Testis (tissue), 3 donors: ENCODE measurements around the gene L3MBTL4. TPM values are rescaled to one million over a fixed set of nuclear protein-coding genes. Genes with fewer than 3 reads are reported as not detected.

Source experiments
- DNase-seq: peaks from one replicate; pipeline ENCODE4 v3.0.0-alpha.2; 2019
- H3K27ac ChIP-seq, 2 donors: fragments of 200-600 bp; sonication (generic); one replicate each; pipeline ENCODE4 v1.5.1; 2019
- H3K27me3 ChIP-seq: fragments of 200-600 bp; sonication (generic); one replicate; pipeline ENCODE4 v1.5.1; 2019
- H3K36me3 ChIP-seq: fragments of 200-600 bp; sonication (generic); one replicate; pipeline ENCODE4 v1.5.1; 2017; ENCODE audit warnings: low read depth; ENCODE audit errors: missing control alignments
- H3K4me1 ChIP-seq: fragments of 200-600 bp; sonication (generic); one replicate; pipeline ENCODE4 v1.5.1; 2019
- H3K4me3 ChIP-seq, 2 donors: fragments of 200-600 bp; sonication (generic); one replicate each; pipeline ENCODE4 v1.5.1; 2017 to 2019
- H3K9me3 ChIP-seq: fragments of 200-600 bp; sonication (generic); one replicate; pipeline ENCODE4 v1.5.1; 2017
- POLR2A ChIP-seq: fragments of 450-650 bp; IDR thresholded peaks from one replicate; pipeline ENCODE4 v1.6.1; 2017; ENCODE audit warnings: antibody characterized with exemption, mild to moderate bottlenecking, moderate library complexity
- WGBS, 2 donors: methylation state at CpG; one replicate each; pipeline ENCODE4 v1.1.5; 2018; 5-methylcytosine and 5-hydroxymethylcytosine counted together
- intact Hi-C: fragments of 100-400 bp; cut with DNase I; formaldehyde crosslinking; loops from one replicate; pipeline ENCODE4 v1.15.1; 2023; ENCODE audit warnings: low total_unique reads
- polyA plus RNA-seq: library from polyadenylated mRNA; stranded (reverse); fragments of 350-450 nt; fragmentation: Illumina TruSeq; extraction: RNeasy Lipid Tissue Mini Kit (QIAGEN cat#74804); gene quantifications from one replicate; pipeline ENCODE4 v1.2.3, GENCODE V29; 2014; ENCODE audit warnings: low read depth, low replicate concordance; ENCODE audit not compliant: insufficient read depth
- total RNA-seq, 2 donors: library from RNA; depleted of rRNA; stranded (reverse); fragments of >200 nt; gene quantifications; one replicate each; pipeline ENCODE4 v1.2.3, GENCODE V29; 2016
- TF ChIP-seq, protein P1 (sequence below), 3 experiments: fragments of 450-650 bp in 2 of 3; fragments of 200-600 bp in 1 of 3; sonication (generic) in 1 of 3; IDR thresholded peaks; one replicate each; pipeline ENCODE4 v1.5.1; 2016 to 2019; ENCODE audit warnings: antibody characterized with exemption in 3 of 3, mild to moderate bottlenecking in 2 of 3, moderate library complexity in 1 of 3

The L3MBTL4 gene
- total and polyA plus RNA-seq, 3 donors from 2014 or later: 26.6 to 50.9 (median 46.2) TPM

- Histone ChIP-seq H3K27me3 (no peaks in the 10 kb centered on the region), H3K9me3 (no peaks in the 10 kb centered on the region), H3K36me3 (no peaks in the 10 kb centered on the region), H3K27ac (no peak overlapping the region), H3K4me3 (no peak overlapping the region), H3K4me1 (no peaks in the 10 kb centered on the region)
- TF ChIP-seq POLR2A: no peak
- TF ChIP-seq, protein P1, sequence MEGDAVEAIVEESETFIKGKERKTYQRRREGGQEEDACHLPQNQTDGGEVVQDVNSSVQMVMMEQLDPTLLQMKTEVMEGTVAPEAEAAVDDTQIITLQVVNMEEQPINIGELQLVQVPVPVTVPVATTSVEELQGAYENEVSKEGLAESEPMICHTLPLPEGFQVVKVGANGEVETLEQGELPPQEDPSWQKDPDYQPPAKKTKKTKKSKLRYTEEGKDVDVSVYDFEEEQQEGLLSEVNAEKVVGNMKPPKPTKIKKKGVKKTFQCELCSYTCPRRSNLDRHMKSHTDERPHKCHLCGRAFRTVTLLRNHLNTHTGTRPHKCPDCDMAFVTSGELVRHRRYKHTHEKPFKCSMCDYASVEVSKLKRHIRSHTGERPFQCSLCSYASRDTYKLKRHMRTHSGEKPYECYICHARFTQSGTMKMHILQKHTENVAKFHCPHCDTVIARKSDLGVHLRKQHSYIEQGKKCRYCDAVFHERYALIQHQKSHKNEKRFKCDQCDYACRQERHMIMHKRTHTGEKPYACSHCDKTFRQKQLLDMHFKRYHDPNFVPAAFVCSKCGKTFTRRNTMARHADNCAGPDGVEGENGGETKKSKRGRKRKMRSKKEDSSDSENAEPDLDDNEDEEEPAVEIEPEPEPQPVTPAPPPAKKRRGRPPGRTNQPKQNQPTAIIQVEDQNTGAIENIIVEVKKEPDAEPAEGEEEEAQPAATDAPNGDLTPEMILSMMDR (IDR thresholded peaks at IDR 0.05): no peak
- intact Hi-C loops: no loop called here
- WGBS, 2 donors: 87 to 100% methylated on average over 6 of the region's 6 CpGs
- no peak for DNase-seq
These were observed 455.9 kb downstream of the L3MBTL4 start for GRCh38 chr18:5958822-5959221.

DNA sequence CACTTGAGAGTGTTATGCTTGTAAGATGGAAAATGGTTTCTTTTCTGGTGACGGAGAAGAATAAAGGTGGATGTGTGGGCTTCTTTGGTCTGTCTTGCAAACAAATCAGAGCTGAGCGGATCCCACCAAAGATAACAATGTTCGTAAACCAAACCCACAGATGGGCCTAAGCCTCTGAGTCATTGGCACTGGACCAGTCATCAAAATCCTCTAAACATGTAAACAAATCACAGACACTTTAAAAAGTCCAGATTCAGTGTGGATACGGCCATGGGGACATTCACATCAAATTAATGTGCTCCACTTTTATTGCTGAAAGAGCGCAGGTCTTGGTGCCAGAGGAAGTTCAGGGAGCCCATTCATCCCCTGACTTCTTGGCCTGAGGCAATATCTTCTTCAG lies 458.9 kb downstream of the L3MBTL4 start:
- 71 to 74% methylated on average over 4 to 5 of the region's 5 CpGs for WGBS, 2 donors

GRCh38 chr18:5951515-5952091 lies 463.1 kb downstream of the L3MBTL4 start:
- H3K9me3 ChIP-seq: no peaks in the 10 kb centered on the region
- WGBS, 2 donors: 86 to 90% methylated on average over 4 of the region's 4 CpGs
- H3K36me3 ChIP-seq: no peaks in the 10 kb centered on the region
- no peaks in the 10 kb centered on the region for H3K27me3 ChIP-seq
- no peaks in the 10 kb centered on the region for H3K4me1 ChIP-seq
- intact Hi-C loops: no loop called here
- H3K27ac ChIP-seq: no peak overlapping the region
- no peak for DNase-seq
- TF ChIP-seq POLR2A: no peak
- TF ChIP-seq, protein P1 (IDR thresholded peaks at IDR 0.05): no peak
- no peak overlapping the region for H3K4me3 ChIP-seq

More for the DNA sequence above, 458.9 kb downstream of the L3MBTL4 start:
- Histone ChIP-seq H3K4me1 (no peaks in the 10 kb centered on the region), H3K36me3 (no peaks in the 10 kb centered on the region), H3K4me3 (no peak overlapping the region), H3K9me3 (no peaks in the 10 kb centered on the region), H3K27ac (no peak overlapping the region), H3K27me3 (no peaks in the 10 kb centered on the region)
- intact Hi-C loops: no loop called here
- TF ChIP-seq, protein P1 (IDR thresholded peaks at IDR 0.05): no peak
- TF ChIP-seq POLR2A: no peak
- no peak for DNase-seq

DNA sequence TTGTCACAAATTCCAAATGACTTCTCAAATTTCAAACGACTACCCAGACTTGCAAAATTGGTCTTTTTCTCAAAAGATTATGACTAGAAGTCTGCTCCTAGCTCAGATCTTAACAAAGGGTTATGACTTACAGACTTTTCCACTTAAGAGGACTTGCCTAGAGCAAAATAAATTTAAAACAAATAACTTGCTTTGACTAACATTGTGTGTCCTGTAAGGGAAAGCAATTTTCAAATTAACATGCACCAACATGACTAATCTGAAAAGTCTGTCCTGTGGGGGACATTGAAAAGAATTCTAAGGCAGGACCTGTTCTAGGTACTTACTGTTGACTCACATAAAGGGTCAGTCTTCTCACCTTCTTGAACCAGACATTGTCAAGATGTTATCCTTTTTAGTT lies 465.9 kb downstream of the L3MBTL4 start:
- WGBS, 2 donors: 0 to 32% methylated on average over 1 of the region's 1 CpG
- Histone ChIP-seq H3K4me1 (no peaks in the 10 kb centered on the region), H3K27me3 (no peaks in the 10 kb centered on the region), H3K4me3 (no peak overlapping the region), H3K9me3 (no peaks in the 10 kb centered on the region), H3K36me3 (no peaks in the 10 kb centered on the region), H3K27ac (no peak overlapping the region)
- TF ChIP-seq, protein P1 (IDR thresholded peaks at IDR 0.05): no peak
- no peak for TF ChIP-seq POLR2A
- intact Hi-C loops: no loop called here
- no peak for DNase-seq

DNA sequence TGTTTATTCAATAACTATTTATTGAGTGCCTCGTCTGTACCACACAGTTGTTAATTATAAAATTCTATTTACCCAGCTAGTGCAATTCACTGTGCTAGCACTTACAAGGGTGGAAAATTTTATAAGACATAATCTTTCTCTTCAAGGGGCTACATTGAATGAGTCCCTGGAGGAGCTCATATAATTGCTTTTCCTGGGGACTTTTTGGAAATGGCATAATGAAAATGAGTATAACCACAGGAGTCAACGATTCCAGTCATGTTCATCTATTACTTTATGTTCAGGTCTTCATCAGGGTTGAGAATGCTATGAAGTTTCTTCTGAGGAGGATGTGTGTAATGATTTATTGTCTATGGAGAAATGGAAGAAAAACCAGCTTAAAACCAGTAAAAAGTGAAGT lies 466.5 kb downstream of the L3MBTL4 start:
- Histone ChIP-seq H3K4me1 (no peaks in the 10 kb centered on the region), H3K4me3 (no peak overlapping the region), H3K9me3 (no peaks in the 10 kb centered on the region), H3K36me3 (no peaks in the 10 kb centered on the region), H3K27me3 (no peaks in the 10 kb centered on the region), H3K27ac (no peak overlapping the region)
- no peak for DNase-seq
- WGBS, 2 donors: 64 to 84% methylated on average over 2 of the region's 2 CpGs
- intact Hi-C loops: no loop called here
- no peak for TF ChIP-seq POLR2A
- TF ChIP-seq, protein P1 (IDR thresholded peaks at IDR 0.05): no peak
